ENCODE measurements around the gene NOD2.

Gene NOD2

GRCh38 chr16:50692999-50693781 is at the start of gene NOD2:
Gene NOD2 (plus strand): TSS chr16:50693606. CDS start chr16:50699496, 5,890 bp downstream.
- DNase-seq: no peak
- in situ Hi-C loops (cut with MboI; ENCODE audit: low pct_unique_long_range_greater_than_20kb, low sequenced_read_pairs): no loop called here

- no peak for DNase-seq
- in situ Hi-C loops (cut with MboI; ENCODE audit: low pct_unique_long_range_greater_than_20kb, low sequenced_read_pairs): no loop called here
These were observed 49.2 kb upstream of the NOD2 start for GRCh38 chr16:50644245-50644644.

GRCh38 chr16:50644729-50645128 is 48.7 kb upstream of the NOD2 start:
- in situ Hi-C loops (cut with MboI; ENCODE audit: low pct_unique_long_range_greater_than_20kb, low sequenced_read_pairs): no loop called here
- DNase-seq: peak; percentile 25

- no peak for DNase-seq
- in situ Hi-C loops (cut with MboI; ENCODE audit: low pct_unique_long_range_greater_than_20kb, low sequenced_read_pairs): no loop called here
These were observed 47.7 kb upstream of the NOD2 start for GRCh38 chr16:50645563-50646220.

- no peak for DNase-seq
- in situ Hi-C loops (cut with MboI; ENCODE audit: low pct_unique_long_range_greater_than_20kb, low sequenced_read_pairs): no loop called here
These were observed 47.1 kb upstream of the NOD2 start for GRCh38 chr16:50646345-50646744.

GRCh38 chr16:50651835-50652438 is 41.5 kb upstream of the NOD2 start:
- in situ Hi-C loops (cut with MboI; ENCODE audit: low pct_unique_long_range_greater_than_20kb, low sequenced_read_pairs): loop anchor here (25.0 kb wide), 1 partner anchor 265 kb away; no protein-coding TSS in a partner anchor
- DNase-seq: no peak

GRCh38 chr16:50652836-50653425 is 40.5 kb upstream of the NOD2 start:
- in situ Hi-C loops (cut with MboI; ENCODE audit: low pct_unique_long_range_greater_than_20kb, low sequenced_read_pairs): loop anchor here (25.0 kb wide), 1 partner anchor 266 kb away; no protein-coding TSS in a partner anchor
- no peak for DNase-seq

- no peak for DNase-seq
- in situ Hi-C loops (cut with MboI; ENCODE audit: low pct_unique_long_range_greater_than_20kb, low sequenced_read_pairs): loop anchor here (25.0 kb wide), 1 partner anchor 267 kb away; no protein-coding TSS in a partner anchor
These were observed 39.5 kb upstream of the NOD2 start for GRCh38 chr16:50653633-50654519.

GRCh38 chr16:50655558-50656055 is 37.8 kb upstream of the NOD2 start:
- DNase-seq: no peak
- in situ Hi-C loops (cut with MboI; ENCODE audit: low pct_unique_long_range_greater_than_20kb, low sequenced_read_pairs): loop anchor here (25.0 kb wide), 1 partner anchor 268 kb away; no protein-coding TSS in a partner anchor

GRCh38 chr16:50657241-50657640 is 36.2 kb upstream of the NOD2 start:
- DNase-seq: no peak
- in situ Hi-C loops (cut with MboI; ENCODE audit: low pct_unique_long_range_greater_than_20kb, low sequenced_read_pairs): loop anchor here (25.0 kb wide), 1 partner anchor 270 kb away; no protein-coding TSS in a partner anchor

GRCh38 chr16:50659806-50660205 is 33.6 kb upstream of the NOD2 start:
- in situ Hi-C loops (cut with MboI; ENCODE audit: low pct_unique_long_range_greater_than_20kb, low sequenced_read_pairs): loop anchor here (25.0 kb wide), 1 partner anchor 273 kb away; no protein-coding TSS in a partner anchor
- DNase-seq: no peak

- DNase-seq: no peak
- in situ Hi-C loops (cut with MboI; ENCODE audit: low pct_unique_long_range_greater_than_20kb, low sequenced_read_pairs): loop anchor here (25.0 kb wide), 1 partner anchor 275 kb away; no protein-coding TSS in a partner anchor
These were observed 31.0 kb upstream of the NOD2 start for GRCh38 chr16:50662306-50662940.

- in situ Hi-C loops (cut with MboI; ENCODE audit: low pct_unique_long_range_greater_than_20kb, low sequenced_read_pairs): loop anchor here (25.0 kb wide), 1 partner anchor 277 kb away; no protein-coding TSS in a partner anchor
- no peak for DNase-seq
These were observed 29.1 kb upstream of the NOD2 start for GRCh38 chr16:50664270-50664669.

- in situ Hi-C loops (cut with MboI; ENCODE audit: low pct_unique_long_range_greater_than_20kb, low sequenced_read_pairs): loop anchor here (25.0 kb wide), 1 partner anchor 278 kb away; no protein-coding TSS in a partner anchor
These were observed 28.1 kb upstream of the NOD2 start for GRCh38 chr16:50665128-50665878.

GRCh38 chr16:50666658-50667496 is 26.5 kb upstream of the NOD2 start:
- in situ Hi-C loops (cut with MboI; ENCODE audit: low pct_unique_long_range_greater_than_20kb, low sequenced_read_pairs): loop anchor here (25.0 kb wide), 1 partner anchor 280 kb away; no protein-coding TSS in a partner anchor
- DNase-seq: peak; percentile 79

More at GRCh38 chr16:50665128-50665878, 28.1 kb upstream of the NOD2 start:
- DNase-seq: peak; percentile 85
